CD4-positive, alpha-beta T cell treated with Interferon alpha-2 for 1 hour (primary cell): ENCODE data around the gene SEC16A.

ENCODE experiments used
- DNase-seq, 2 donors: peaks; one replicate each; pipeline ENCODE4 v3.0.0-alpha.2; 2020 to 2022

The SEC16A gene

GRCh38 chr9:136517012-136517743, 34.3 kb upstream of the SEC16A start:
- no peak for DNase-seq

- DNase-seq = no peak
Observed at GRCh38 chr9:136516191-136516654, 33.4 kb upstream of the SEC16A start.

- no peak for DNase-seq
Observed at GRCh38 chr9:136515276-136515675, 32.4 kb upstream of the SEC16A start.

- DNase-seq = no peak
Observed at GRCh38 chr9:136514022-136514714, 31.3 kb upstream of the SEC16A start.

GRCh38 chr9:136513191-136513590, 30.4 kb upstream of the SEC16A start:
- no peak for DNase-seq

- peak in 1 of 2 donors; percentile 46 for DNase-seq
Observed at GRCh38 chr9:136512651-136513071, 29.8 kb upstream of the SEC16A start.

- no peak for DNase-seq
Observed at GRCh38 chr9:136511670-136512592, 29.1 kb upstream of the SEC16A start.

GRCh38 chr9:136511144-136511669, 28.4 kb upstream of the SEC16A start:
- no peak for DNase-seq

- no peak for DNase-seq
Observed at GRCh38 chr9:136510561-136510960, 27.7 kb upstream of the SEC16A start.

GRCh38 chr9:136509549-136509948, 26.7 kb upstream of the SEC16A start:
- no peak for DNase-seq

GRCh38 chr9:136508729-136509500, 26.1 kb upstream of the SEC16A start:
- DNase-seq = no peak

GRCh38 chr9:136507992-136508375, 25.1 kb upstream of the SEC16A start:
- no peak for DNase-seq

GRCh38 chr9:136507221-136507991, 24.6 kb upstream of the SEC16A start:
- DNase-seq = no peak

GRCh38 chr9:136506425-136506824, 23.6 kb upstream of the SEC16A start:
- DNase-seq = no peak

GRCh38 chr9:136505406-136506403, 22.9 kb upstream of the SEC16A start:
- DNase-seq = no peak

GRCh38 chr9:136504512-136505348, 21.9 kb upstream of the SEC16A start:
- DNase-seq = no peak

GRCh38 chr9:136502940-136503550, 20.2 kb upstream of the SEC16A start:
- no peak for DNase-seq

- no peak for DNase-seq
Observed at GRCh38 chr9:136502196-136502595, 19.4 kb upstream of the SEC16A start.

- DNase-seq = no peak
Observed at GRCh38 chr9:136501686-136502085, 18.8 kb upstream of the SEC16A start.
